Activated naive CD4-positive, alpha-beta T cell (primary cell): Measurements from ENCODE around the gene THSD4.

Experiments
- DNase-seq, 4 experiments: peaks; one replicate each; lab custom pipeline; 2025; lab: John Stamatoyannopoulos, UW

THSD4 gene

GRCh38 chr15:71782422-71783165 lies 667.3 kb downstream of the THSD4 start:
- DNase-seq: no peak

DNA sequence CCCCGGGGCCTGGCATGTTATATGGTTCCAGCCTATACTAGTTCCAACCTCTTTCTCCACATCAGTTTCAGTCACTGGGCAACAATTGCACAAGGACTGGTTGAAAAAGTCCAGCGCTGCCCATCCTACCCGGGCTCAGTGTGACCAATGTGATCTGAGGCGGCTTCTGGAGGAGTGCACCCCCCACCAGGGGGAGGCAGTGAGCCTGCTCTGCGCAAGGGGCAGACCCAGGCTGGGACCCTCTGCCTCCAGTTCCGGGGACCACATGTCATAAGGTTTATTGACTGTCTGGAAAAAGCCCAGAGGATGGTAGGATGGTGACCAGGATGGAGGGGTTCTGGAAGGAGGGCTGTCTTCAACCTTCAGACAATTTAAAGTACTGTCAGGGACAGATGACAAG lies 669.4 kb downstream of the THSD4 start:
- DNase-seq: no peak

- no peak for DNase-seq
These were observed 670.7 kb downstream of the THSD4 start for GRCh38 chr15:71785996-71786395.

GRCh38 chr15:71786673-71787072 lies 671.4 kb downstream of the THSD4 start:
- no peak for DNase-seq

DNA sequence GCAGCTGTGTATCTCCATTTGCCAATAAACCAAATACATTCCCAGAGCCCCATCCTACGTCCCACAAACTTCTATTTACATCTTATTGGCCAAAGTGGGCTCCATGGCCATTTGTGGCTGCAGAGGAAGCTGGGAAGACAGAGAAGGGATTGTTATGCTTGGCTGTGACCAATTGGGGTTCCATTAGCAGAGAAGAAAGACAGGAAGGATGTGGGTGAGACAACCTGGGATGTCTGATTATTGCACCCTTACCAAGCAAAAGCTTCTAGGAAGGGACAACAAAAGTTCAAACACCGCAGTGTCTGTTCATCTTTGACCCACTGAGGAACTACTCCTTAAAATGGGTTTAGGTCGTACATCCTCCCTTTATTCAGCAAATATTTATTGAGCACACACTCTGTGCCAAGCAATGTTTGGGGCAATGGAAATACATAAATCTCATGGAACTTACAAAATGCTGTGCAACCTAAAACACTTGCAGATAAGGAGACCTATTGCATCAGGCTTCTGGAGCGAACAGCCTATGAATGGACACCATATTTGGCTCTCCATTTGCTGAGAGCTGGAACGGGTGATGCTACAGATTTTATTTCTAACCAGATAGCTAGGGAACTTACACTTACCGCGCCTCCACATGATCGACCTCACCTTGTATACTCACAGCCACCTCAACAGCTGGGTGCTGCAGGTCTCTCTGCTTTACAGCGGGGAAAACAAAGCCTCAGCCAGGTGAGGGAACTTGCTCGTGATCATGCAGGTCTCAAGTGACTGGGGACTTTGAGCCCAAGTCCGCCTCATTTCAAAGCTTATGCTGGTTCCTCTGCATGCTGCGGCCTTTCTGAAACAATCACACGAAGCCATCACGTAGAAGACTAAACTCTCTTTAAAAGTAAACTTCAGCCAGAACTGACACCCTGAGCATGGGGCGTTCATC lies 673.6 kb downstream of the THSD4 start:
- DNase-seq: no peak

DNA sequence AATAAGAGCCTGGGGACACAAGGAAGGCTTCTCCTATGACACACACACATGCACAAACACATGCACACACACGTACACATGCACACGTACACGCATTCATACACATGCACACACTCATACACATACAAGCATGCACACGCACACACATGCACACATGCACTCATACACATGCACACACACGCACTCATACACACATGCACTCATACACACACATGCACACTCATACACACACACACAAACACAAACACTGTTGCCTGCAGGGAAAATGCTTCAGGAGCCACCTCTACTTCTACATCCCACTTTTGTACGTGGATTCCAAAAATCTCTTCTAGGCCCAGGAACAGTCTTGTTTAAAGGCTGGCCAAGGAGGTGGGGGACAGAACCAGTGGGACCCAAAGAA lies 674.3 kb downstream of the THSD4 start:
- DNase-seq: no peak

DNA sequence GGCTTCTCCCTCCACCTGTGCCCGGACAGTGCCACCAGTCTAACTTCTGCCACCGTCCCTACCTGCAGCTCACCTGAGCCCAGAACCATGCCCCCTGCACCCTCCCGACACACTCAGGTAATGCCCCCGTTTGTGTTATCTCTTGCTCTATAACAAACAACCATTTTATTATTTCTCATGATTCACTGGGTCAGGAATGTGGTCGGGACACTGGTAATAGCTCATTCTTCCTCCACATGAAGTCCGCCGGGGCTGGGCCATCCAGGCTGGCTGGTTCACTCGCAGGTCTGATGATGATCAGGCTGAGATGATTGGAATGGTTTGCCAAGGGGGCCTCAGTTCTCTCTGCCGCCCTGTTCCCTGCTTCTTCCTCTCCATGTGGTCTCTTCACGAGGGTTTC lies 674.8 kb downstream of the THSD4 start:
- no peak for DNase-seq

- DNase-seq: no peak
These were observed 676.7 kb downstream of the THSD4 start for GRCh38 chr15:71791975-71792374.

DNA sequence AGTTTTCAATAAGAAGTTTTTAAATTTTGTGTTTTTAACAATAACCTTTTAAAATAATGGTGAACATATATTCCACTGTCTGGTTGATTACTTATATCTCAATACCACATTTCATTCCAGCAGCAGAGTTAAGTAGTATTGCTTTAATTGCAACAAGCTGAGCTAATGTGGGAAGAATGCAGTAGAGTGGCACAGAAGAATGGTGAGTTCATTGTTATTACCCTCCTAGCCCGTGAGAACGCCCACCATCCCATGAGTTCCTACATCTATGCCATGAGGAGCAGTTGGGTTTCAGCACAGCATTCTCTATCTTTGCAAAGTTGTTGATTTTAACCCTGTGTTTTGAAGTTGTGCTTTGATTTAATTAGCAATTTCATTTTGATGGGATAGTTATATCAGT lies 677.2 kb downstream of the THSD4 start:
- DNase-seq: no peak

DNA sequence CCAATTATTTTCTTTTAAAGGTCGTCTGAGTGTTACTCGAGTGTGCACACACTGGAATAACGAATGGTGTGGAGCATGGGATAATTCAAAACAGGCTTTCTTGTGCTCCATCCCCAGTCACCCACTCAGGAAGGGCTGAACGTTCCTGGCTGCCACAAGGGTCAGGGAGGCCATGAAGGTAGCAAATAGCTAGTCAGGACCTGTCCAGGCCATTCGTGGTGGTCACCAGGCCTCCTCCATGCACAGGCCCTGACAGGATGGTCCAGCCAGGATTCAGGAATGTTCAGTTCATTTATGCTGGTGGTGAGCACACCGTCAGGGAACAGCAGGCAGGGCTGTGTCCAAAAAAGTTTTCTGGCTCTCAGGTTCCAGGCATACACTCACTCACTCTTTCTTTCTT lies 683.4 kb downstream of the THSD4 start:
- DNase-seq: no peak

GRCh38 chr15:71800190-71800589 lies 684.9 kb downstream of the THSD4 start:
- no peak for DNase-seq

GRCh38 chr15:71800835-71801745 lies 685.8 kb downstream of the THSD4 start:
- DNase-seq: no peak

DNA sequence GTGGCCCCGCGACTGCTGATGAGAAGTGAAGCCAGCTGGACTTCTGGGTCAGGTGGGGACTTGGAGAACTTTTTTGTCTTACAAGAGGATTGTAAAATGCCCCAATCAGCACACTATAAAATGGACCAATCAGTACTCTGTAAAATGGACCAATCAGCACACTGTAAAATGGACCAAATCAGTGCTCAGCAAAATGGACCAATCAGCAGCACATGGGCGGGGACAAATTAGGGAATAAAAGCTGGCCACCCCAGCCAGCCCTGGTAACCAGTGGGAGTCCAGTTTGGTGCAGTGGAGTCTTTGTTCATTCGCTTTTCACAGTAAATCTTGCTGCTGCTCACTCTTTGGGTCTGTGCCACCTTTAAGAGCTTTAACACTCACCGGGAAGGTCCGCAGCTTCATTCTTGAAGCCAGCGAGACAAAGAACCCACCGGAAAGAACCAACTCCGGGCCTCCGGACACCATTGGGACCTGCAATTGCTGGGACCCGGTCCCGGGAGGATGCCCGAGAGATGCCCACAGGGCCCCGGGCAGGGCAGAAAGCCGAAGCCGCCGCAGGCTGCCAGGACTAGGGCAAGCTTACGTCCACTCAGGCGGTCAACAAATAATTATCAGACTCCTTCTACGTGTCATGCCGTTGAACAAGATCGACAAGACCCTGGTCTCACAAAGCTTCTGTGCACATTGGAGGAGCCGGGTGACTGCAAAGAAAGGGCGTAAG lies 686.8 kb downstream of the THSD4 start:
- DNase-seq: no peak

- no peak for DNase-seq
These were observed 687.5 kb downstream of the THSD4 start for GRCh38 chr15:71802770-71803169.

GRCh38 chr15:71804226-71804625 lies 689.0 kb downstream of the THSD4 start:
- no peak for DNase-seq

DNA sequence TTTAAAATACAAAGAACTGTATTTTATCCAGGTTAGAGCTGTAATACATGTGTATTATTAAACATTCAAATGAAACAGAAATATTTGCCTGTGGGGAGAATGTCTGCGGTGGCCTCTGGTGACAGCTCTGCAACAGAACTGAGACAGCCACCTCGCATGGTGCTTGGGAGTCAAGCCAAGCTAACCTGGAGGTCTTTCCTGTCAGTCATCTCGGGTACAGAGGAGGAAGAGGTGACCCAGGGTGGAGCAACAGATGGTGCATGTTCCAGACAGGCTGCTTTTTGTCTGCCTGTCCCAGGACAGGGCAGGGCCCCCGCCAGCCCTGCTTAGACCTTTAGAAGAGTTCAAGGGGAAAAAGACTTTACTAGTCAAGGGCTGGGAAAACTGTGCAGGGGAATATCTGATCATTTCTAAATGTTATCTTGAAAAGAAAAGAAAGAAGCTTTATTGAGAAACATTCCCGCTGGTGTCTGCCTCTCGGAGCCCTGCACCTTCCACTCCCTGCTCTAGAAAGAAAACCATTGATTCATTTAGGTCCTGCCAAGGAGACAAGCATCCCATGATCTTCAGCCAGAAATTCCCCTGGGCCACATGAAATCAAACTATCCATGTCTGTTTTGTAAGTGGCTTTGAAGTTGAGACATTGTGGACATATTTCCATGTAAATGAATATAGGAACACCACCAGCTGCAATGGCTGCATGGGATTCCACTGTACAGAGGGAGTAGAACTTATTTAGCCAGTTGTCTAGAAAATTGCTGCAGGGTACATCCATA lies 689.6 kb downstream of the THSD4 start:
- DNase-seq: no peak

DNA sequence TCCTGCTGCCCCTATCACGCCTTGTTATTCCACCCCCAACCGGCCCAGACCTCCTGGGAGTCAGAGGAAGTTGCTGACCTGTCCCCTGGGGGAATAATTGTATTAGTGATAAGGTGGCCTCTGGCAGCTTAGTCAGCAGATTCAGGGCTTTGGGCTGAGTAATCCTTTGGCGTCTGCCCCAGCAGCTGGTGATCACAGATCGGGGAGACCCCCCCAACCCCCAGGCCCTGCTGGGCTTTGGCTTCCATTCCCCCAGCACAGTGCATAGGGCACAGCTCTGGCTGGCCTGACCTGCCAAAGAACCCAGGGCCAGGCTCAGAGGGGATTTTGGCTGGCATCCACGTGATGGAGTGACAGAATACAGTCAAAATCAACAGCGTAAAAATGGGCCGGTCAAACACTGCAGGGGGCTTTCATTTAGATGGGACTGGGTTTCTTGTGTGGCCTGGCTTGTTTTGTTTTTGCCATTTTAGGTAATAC lies 691.2 kb downstream of the THSD4 start:
- DNase-seq: no peak

DNA sequence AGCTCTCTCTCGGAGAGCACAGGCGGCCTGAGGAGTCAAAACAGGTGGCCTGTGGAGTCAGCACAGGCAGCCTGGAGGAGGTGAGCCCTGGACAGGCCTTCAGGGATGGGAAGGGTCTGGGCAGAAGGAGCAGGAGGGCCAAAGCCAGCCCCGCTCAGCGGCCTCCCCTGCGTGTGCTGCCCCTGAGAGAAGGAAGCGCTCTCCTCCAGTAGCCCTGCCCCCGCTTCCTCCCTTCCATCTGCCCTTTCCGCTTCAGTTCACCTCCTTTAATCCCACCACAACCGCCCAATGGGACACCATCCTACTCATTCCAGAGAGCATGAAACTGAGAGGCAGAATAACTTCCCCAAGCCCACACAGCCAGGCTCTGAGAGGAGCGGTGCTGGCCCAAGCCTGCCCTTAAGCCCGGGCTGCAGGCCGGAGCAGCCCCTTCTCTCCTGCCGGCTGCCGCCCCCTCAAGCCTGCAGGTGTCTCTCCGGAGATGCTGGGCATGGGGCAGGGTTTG lies 691.9 kb downstream of the THSD4 start:
- no peak for DNase-seq

- DNase-seq: no peak
These were observed 692.4 kb downstream of the THSD4 start for GRCh38 chr15:71807691-71808091.

DNA sequence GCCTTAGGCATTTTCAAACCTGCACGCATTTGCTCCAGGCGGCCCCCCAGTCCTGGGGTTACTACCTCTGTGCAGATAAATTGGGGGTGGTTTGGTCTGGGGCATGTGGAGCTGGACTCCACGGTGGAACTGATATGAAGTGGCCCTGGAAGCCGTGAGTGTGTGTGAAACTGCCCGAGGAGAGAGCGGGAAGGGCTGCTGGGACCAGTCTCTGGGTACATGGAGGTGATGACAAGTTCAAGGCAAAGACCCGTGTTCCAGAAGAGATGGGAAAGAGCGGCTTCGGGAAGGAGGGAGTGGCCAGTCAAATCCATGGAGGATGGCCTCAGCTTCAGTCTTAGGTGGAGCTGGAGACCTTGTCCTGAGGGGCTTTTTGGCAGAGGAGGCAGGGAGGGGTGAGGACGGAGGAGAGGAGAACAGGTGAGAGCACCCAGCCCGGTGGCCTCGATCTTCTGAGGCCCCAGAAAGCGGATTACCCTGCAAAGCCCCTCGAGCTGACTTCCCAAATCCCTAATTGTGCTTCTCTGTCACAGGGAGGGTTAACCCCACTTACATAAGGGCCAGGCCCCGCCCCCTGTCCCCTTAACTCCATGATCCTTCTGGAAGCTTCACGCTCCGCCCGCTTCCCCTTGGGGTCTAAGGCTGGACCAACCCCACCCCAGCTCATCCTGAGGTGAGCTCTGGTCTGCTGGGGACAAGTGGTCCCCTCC lies 693.2 kb downstream of the THSD4 start:
- DNase-seq: no peak
